Stimulated activated CD4-positive, alpha-beta T cell treated with anti-CD3 and anti-CD28 coated beads, Interleukin-4, amount 100 ng/mL, for 1 hour (primary cell): ENCODE measurements around the gene MR1.

Experiments used
- DNase-seq: peaks from one replicate; pipeline ENCODE4 v3.0.0-alpha.2; 2020

MR1 gene

GRCh38 chr1:181092883-181093458 is 59.2 kb downstream of the MR1 start:
- DNase-seq = no peak

- no peak for DNase-seq
Observed at GRCh38 chr1:181094416-181095212, 60.8 kb downstream of the MR1 start.

- DNase-seq = no peak
Observed at GRCh38 chr1:181095260-181095659, 61.5 kb downstream of the MR1 start.

- no peak for DNase-seq
Observed at GRCh38 chr1:181095763-181096184, 62.0 kb downstream of the MR1 start.

- DNase-seq = no peak
Observed at GRCh38 chr1:181097242-181097641, 63.5 kb downstream of the MR1 start.

GRCh38 chr1:181099152-181100014 is 65.6 kb downstream of the MR1 start:
- DNase-seq = peak; percentile 36

- DNase-seq = peak; percentile 54
Observed at GRCh38 chr1:181100015-181100905, 66.5 kb downstream of the MR1 start.

- no peak for DNase-seq
Observed at GRCh38 chr1:181100934-181101333, 67.2 kb downstream of the MR1 start.

GRCh38 chr1:181101581-181102226 is 67.9 kb downstream of the MR1 start:
- no peak for DNase-seq

- DNase-seq = no peak
Observed at GRCh38 chr1:181102841-181103240, 69.1 kb downstream of the MR1 start.

- no peak for DNase-seq
Observed at GRCh38 chr1:181103399-181103798, 69.6 kb downstream of the MR1 start.

GRCh38 chr1:181104042-181104789 is 70.4 kb downstream of the MR1 start:
- no peak for DNase-seq

GRCh38 chr1:181104790-181105133 is 71.0 kb downstream of the MR1 start:
- DNase-seq = peak; percentile 35

- DNase-seq = peak; percentile 92
Observed at GRCh38 chr1:181105134-181106021, 71.6 kb downstream of the MR1 start.

- DNase-seq = no peak
Observed at GRCh38 chr1:181106022-181106312, 72.2 kb downstream of the MR1 start.

GRCh38 chr1:181106479-181106878 is 72.7 kb downstream of the MR1 start:
- no peak for DNase-seq

- no peak for DNase-seq
Observed at GRCh38 chr1:181107711-181108110, 73.9 kb downstream of the MR1 start.

- DNase-seq = no peak
Observed at GRCh38 chr1:181108304-181108867, 74.6 kb downstream of the MR1 start.

GRCh38 chr1:181110013-181110412 is 76.2 kb downstream of the MR1 start:
- DNase-seq = no peak
